K562 (cell line): Measurements from ENCODE around the gene PPA2. TPM values are rescaled to one million over a fixed set of nuclear protein-coding genes. Genes with fewer than 3 reads are reported as not detected.

Experiments used
- polyA plus RNA-seq, 8 experiments: library from polyadenylated mRNA; depleted of rRNA in 4 of 8; stranded (reverse) in 5 of 8; unstranded in 3 of 8; fragments of >200 nt; fragmentation: Nextera tagmentation in 2 of 8; fragmentation: Illumina TruSeq in 1 of 8; extraction: Ambion mirVana in 2 of 8; extraction: Trizol in 1 of 8; gene quantifications; 2 replicates each; pipeline versions ENCODE4 v1.2.1 to v1.2.3, GENCODE V29; 2011 to 2014; ENCODE audit warnings: inconsistent platforms in 1 of 8, missing spikeins in 1 of 8
- total RNA-seq, 7 experiments: library from RNA; depleted of rRNA in 6 of 7; stranded (reverse); fragments of >200 nt in 6 of 7; fragmentation: Illumina TruSeq in 2 of 7; extraction: Trizol in 2 of 7; gene quantifications; 2 replicates each; pipeline versions ENCODE4 v1.2.1 to v1.2.3, GENCODE V29; 2011 to 2021; ENCODE audit warnings: low replicate concordance in 1 of 7
- TF ChIP-seq, protein P1 (sequence below): fragments of 450-650 bp; IDR thresholded peaks from 2 replicates; pipeline ENCODE4 v1.6.1; 2016; ENCODE audit warnings: mild to moderate bottlenecking, moderate library complexity

Gene PPA2
- total and polyA plus RNA-seq, 9 of the 15 experiments (the other 6 are each of a cell fraction or from before 2014, with no cell fraction given) = 48.3 to 190 (median 109) TPM

- TF ChIP-seq, protein P1, sequence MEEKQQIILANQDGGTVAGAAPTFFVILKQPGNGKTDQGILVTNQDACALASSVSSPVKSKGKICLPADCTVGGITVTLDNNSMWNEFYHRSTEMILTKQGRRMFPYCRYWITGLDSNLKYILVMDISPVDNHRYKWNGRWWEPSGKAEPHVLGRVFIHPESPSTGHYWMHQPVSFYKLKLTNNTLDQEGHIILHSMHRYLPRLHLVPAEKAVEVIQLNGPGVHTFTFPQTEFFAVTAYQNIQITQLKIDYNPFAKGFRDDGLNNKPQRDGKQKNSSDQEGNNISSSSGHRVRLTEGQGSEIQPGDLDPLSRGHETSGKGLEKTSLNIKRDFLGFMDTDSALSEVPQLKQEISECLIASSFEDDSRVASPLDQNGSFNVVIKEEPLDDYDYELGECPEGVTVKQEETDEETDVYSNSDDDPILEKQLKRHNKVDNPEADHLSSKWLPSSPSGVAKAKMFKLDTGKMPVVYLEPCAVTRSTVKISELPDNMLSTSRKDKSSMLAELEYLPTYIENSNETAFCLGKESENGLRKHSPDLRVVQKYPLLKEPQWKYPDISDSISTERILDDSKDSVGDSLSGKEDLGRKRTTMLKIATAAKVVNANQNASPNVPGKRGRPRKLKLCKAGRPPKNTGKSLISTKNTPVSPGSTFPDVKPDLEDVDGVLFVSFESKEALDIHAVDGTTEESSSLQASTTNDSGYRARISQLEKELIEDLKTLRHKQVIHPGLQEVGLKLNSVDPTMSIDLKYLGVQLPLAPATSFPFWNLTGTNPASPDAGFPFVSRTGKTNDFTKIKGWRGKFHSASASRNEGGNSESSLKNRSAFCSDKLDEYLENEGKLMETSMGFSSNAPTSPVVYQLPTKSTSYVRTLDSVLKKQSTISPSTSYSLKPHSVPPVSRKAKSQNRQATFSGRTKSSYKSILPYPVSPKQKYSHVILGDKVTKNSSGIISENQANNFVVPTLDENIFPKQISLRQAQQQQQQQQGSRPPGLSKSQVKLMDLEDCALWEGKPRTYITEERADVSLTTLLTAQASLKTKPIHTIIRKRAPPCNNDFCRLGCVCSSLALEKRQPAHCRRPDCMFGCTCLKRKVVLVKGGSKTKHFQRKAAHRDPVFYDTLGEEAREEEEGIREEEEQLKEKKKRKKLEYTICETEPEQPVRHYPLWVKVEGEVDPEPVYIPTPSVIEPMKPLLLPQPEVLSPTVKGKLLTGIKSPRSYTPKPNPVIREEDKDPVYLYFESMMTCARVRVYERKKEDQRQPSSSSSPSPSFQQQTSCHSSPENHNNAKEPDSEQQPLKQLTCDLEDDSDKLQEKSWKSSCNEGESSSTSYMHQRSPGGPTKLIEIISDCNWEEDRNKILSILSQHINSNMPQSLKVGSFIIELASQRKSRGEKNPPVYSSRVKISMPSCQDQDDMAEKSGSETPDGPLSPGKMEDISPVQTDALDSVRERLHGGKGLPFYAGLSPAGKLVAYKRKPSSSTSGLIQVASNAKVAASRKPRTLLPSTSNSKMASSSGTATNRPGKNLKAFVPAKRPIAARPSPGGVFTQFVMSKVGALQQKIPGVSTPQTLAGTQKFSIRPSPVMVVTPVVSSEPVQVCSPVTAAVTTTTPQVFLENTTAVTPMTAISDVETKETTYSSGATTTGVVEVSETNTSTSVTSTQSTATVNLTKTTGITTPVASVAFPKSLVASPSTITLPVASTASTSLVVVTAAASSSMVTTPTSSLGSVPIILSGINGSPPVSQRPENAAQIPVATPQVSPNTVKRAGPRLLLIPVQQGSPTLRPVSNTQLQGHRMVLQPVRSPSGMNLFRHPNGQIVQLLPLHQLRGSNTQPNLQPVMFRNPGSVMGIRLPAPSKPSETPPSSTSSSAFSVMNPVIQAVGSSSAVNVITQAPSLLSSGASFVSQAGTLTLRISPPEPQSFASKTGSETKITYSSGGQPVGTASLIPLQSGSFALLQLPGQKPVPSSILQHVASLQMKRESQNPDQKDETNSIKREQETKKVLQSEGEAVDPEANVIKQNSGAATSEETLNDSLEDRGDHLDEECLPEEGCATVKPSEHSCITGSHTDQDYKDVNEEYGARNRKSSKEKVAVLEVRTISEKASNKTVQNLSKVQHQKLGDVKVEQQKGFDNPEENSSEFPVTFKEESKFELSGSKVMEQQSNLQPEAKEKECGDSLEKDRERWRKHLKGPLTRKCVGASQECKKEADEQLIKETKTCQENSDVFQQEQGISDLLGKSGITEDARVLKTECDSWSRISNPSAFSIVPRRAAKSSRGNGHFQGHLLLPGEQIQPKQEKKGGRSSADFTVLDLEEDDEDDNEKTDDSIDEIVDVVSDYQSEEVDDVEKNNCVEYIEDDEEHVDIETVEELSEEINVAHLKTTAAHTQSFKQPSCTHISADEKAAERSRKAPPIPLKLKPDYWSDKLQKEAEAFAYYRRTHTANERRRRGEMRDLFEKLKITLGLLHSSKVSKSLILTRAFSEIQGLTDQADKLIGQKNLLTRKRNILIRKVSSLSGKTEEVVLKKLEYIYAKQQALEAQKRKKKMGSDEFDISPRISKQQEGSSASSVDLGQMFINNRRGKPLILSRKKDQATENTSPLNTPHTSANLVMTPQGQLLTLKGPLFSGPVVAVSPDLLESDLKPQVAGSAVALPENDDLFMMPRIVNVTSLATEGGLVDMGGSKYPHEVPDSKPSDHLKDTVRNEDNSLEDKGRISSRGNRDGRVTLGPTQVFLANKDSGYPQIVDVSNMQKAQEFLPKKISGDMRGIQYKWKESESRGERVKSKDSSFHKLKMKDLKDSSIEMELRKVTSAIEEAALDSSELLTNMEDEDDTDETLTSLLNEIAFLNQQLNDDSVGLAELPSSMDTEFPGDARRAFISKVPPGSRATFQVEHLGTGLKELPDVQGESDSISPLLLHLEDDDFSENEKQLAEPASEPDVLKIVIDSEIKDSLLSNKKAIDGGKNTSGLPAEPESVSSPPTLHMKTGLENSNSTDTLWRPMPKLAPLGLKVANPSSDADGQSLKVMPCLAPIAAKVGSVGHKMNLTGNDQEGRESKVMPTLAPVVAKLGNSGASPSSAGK = no peak
Observed at GRCh38 chr4:105426187-105426897, 47.5 kb downstream of the PPA2 start (continued).
